ENCODE results near the gene SORCS1.

SORCS1 gene

DNA sequence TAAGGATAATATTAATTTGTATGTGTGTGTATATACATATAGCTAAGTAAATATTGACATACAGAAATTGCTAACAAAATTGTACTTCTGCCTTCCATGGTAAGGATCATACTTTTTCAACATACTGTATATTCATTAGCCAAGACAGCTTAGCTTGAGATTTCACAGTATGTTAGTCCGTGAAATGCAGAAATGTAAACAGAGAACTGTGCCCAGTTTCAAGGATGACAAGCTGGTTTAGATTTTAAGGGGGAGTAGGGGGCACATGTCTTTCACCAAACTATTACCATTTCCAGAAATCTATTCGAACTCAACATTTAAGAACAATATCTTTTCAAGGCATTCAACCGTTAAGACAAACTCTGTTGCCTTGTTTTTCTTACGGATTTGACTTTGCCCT lies 182.2 kb downstream of the SORCS1 start:
- DNase-seq: no peak

DNA sequence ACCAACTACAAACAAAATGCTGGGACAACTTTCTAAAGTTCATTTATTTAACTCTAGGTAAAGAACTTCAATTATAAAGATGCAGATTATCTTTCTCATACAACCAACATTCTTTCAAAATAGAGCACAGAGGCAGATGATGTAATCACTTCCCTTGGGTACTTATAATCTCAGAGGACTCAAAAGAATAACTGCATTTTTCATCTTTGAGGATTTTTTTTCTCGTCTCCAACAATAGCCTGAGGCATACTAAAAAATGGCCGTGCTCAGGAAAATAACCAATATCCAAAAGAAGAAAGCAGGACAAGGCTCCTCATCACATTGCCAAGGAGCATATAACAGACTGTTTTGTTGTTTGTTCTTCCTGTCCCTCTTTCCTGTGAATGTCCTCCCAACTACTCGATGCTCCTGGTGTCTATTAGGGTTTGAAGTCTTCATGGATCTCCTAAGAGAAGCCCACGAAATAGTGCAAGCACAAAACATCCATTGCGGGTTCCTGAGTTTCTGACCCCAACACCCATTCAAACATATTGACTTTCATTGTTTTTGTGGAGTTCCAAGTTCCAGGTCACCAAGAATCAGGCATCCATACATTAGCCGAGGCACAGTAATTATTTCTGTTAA lies 182.9 kb downstream of the SORCS1 start:
- no peak for DNase-seq

DNA sequence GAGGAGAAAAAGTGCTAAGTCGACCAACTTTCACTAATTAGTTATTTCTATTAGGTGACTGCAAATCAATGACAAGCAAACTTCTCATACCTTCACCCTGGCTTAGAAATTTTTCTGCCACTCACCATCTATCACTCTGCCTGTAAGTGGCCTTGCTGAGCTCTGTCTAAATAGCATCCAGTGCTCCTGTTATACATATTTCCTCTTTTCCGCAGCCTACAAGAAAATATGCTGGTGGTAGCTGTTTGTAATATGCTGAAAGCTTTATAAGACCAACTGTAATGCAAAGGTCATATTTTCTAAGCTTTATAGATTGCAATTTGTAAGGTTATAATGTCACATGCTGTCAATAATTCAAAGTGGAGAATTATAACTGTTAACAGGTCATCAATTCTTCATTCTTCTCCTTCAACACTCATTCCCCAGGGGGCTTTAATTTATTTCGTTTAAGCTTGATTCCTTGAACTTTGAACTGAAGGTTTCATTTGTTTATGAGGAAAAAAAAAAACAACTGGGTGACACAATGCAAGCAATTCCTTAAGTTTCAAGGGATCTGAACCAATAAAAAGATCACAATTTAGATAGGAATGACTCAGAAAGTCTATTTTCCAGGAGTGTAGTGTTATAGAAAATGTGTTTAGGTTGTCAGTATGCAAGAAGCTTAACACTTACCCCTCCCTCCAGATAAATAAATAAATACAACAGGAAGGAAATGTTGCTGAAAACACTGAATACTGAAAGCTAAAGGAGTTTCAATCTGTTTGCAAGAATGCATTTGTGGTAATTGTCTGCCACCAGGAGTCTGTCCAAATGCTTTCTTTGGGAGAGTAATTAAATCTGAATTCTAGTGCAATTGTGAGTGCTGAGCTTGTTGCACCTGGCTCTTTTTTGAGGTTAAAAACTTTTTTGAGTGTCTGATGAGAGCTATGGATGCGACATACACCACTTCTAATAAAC lies 183.7 kb downstream of the SORCS1 start:
- no peak for DNase-seq

DNA sequence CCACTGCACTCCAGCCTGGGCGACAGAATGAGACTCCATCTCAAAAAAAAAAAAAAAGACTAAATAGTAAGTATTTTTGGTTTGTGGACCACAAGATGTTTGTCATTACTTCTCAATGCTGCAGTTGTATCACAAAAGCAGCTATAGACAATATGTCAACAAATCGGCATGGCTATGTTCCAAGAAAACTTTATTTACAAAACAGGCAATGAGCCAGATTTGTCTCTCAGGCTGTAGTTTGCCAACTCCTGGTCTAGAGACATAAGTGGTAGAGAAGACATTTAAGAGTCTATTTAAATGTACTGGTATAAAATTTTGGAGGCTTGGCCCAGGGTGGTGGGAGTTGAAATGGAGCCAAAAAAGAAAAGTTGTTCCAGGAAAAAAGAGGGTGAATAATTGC lies 185.8 kb downstream of the SORCS1 start:
- DNase-seq: peak; percentile 2

DNA sequence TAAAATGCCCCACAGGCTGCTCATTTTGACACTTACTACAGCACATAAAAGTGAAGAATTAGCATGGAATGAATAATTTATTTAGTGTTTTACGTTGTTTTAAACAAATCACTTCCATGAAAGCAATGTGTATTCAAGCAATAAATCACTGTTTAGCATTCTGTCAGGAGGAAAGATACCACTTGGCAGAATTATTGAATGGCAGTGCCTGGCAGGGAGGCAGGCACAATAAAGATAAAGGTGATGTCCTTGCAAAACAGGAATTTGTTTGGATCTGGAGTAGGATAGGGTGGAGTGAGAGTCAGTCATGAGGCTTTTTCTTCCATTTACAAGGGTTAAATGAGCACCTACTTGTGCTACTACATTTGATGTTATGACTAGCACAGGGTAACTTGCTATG lies 190.8 kb downstream of the SORCS1 start:
- no peak for DNase-seq

DNA sequence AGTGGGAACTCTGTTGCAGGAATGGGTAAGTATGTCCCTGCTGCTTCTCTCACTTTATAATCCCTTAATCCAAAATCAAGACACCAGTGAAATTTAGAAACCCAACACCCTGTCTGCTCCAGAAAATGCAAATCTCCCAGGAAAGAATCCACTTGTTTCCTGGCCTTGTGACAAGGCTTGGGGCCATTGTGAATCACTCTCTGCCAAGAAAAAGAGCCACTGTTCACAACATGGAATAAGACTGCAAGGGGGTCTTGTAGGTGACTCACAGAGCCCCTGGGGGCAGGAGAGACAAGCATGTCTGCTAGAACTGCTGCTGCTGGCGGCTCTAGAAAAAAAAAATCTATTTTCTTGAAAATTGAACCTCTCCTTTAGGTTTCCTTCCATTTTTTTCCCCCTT lies 191.2 kb downstream of the SORCS1 start:
- no peak for DNase-seq

DNA sequence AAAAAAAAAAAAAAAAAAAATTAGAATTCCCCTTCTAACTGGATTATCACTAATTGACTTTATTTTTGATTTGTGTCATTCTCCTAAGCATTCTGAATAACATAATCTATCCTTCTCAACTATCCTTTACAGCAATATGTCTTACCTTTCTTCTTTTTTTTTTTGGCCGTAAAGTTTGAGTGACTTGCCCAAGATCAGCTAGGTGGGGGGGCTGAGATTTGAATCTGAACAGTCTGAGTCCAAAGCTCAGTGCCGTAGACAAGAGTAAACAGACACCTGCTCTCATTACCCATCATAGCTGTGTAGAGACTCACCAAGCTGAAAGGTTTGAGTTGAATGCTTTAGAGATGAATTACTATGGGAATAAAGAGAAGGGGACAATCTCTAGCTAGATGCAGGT lies 192.1 kb downstream of the SORCS1 start:
- DNase-seq: no peak

DNA sequence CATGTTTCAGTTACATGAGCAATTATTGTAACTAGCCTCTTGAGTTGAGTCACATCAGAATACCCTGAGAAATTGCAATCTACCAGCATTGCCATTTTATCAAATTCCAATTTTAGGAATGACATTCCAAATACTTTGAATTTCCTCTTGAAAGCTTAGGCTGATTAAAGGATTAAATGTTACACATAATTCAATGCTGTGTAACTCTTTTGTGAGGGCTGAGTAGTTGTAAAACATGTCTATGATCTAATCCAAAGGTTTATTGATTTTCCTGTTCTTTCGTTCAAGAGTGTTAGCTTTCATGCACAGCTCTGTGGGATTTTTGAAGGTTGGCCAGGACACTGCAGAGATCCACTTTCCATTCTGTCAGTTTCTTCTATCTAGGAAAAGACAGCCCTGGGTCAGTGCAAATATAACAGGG lies 193.1 kb downstream of the SORCS1 start:
- no peak for DNase-seq

DNA sequence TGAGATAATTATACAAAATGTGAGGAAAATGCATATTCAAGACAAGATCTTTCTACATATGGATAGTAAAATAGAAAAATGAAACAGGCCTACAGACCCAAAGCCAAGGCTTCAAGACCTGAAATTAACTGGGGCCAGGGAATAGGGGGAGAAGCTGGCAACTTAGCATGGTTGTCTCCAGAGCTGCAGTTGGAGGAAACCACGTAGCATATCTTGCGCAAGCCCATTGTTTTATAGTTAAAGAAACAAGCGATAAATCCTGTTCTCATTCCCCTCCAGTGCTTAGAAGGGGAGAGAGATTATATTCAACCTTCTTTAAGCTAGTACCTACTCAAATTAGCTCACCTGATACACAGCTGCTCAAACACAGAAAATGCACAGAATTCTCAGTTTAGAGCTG lies 197.1 kb downstream of the SORCS1 start:
- no peak for DNase-seq

DNA sequence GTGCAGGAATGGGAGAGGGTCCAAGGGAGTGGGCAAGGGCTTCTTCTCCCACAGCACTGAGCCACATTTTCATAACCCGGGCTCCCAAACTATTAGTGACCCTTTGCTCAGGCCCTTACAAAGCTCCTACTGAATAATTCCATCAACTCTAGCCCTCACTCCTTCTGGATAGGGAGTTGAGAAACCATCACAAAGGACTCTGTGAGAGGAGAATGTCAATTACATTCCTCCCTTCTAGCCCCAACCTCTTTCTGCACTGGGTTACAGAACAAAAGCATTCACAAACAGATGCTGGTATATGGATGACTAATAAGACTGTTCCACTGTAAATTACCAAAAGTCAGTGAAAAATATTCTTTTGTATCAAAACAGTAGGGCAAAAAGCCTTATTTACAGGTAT lies 203.7 kb downstream of the SORCS1 start:
- DNase-seq: no peak

DNA sequence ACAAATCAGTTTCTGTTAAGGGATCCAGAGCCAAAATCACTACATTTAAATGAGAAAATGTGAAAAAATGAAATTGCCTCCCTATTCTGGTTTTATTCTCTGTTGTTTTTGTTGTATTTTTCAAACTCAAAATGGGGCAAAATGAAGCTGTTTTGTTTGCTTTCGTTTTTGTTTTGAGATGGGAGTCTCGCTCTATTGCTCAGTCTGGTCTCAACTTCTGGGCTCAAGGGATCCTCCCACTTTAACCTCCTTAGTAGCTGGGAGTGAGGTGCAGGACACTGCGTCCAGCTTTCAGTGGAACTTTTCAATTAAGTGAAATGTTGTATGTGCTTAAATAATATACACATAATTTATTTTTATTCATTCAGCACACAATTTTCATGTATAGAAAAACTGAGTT lies 205.0 kb downstream of the SORCS1 start:
- no peak for DNase-seq

DNA sequence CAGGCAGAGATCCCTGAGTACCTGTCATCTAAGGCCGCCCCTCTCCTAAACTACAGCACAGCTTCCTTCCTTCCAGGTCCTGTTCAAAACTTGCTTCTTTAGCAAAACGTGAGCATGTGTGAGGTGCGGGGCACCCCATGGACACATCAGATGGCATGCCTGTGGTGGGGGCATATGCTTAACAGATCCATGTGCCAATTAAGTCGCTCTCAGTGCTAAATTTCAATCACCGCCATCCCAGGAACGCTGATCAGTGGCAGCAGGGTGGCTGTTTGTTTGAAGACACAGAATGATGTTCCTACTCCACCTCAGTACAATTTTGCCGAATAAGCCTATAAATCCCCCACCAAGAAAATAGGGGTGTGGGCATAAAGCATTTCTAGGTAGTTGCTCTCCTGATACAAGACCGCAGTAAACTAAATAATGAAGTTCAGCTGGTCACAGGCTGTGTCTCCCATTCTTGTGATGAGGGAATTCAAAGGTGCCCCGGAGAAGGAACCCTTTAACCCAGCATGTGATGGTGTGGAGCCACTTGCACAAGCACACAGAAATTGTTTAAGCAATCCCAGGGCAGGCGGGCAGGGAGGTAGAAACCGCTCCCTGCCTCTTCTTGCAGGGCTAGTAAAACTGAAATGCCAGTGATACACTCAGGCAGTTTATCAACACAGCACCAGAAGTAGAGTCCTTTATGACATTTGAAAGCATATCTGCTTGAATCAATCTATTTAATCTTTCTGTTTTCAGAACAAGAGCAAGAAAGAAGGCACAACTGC lies 205.7 kb downstream of the SORCS1 start:
- no peak for DNase-seq

DNA sequence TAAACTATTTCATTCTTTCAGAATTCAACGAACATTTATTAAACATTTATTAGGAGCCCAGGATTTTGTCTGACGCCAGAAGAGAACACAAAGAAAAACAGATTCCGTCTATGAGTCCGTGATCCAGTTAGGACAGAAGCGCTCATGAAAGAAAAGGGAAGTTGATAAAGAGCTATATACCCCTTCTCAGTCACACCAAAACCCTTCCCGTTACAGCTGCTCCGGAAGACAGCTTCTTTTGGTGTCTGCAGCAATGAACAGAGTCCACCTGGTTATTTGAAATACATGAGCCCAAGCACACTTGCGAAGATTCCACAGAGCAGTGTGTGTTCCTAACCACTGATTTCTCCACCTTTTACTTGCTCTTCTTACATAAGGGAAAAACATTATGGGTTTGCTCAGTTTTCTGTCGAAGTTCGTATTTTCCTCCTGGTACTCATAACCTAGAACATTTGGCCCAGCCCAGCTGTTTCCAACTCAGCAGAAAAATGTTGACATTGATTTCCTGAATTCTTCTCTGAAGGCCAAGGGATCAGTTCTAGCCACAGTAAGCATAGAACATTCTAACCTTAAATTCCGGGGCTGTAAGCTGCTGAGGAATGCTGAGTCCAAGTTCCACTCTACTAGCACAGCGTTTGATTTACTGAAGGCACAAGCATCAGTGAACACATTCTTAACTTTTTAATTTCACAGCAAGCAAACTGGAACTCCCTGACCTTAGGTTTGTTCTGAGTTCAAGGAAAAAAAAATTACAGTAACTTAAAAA lies 206.5 kb downstream of the SORCS1 start:
- DNase-seq: no peak

DNA sequence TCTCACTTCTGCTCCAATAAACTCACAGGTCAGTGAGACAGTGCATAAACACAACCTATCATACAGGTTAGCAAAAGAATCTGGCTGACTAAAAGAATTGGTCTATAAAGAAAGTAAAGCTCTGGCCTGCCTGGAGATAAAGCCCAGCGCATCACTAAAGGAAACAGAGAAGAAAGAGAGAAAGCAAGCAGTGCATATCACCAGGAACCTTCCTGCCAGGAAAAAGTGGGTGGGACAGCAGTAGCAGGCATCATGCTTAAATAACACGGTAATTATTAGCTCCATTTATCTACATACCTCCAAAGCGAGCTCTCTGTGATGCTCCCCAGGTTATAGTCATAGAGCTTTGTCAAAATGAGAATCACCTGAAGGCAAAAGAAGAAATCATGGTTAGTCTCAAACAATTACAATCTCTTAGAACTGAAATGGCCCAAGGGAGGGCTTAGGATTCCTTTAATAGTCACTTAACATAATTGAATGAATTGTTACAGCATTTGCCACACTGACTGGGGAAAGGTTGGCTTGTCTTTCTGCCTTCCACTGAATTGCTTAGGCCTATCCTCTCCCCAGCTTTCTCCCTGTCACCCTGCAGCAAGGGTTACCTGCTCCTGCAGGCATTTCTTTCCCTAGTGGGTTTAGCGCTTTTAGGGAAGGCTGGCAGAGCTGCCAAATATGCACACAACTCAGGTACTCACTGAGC lies 208.1 kb downstream of the SORCS1 start:
- no peak for DNase-seq

DNA sequence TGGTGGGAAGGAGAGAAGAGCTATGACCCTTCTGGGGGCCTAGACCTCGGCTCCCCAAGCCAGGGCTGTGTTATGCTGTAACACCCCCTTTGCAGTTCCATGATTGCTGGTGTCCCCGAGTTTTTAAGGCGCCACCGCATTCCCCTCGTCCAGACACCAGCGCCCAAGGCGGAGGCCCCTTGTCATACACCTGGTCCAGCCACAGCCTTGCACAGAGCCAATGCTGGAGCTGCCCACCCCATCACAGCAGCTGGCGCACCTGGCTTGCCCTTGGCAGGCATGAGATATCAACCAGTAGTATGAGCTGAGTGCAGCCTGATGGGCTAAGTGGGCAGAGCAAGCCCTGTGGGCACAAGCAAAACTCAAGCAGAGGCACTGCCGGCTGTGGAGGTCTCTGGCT lies 209.4 kb downstream of the SORCS1 start:
- no peak for DNase-seq

DNA sequence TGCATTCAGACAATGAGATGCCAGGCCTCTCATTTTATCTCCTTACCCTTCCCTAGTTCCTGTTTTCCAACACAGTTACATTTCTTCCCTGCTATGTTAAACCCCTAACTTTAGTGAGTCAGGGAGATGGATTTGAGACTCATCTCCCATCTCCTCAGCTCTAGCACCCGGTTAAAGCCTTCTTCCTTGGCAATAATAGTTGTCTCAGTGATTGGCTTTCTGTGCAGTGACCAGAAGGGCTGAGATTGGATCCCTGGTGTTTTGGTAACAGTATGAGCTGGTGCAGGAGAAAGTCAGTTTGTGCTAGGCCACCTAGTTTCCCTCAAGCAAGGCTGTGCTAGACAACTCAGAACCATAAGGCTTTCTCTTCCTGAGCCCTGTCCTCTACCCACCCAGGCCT lies 212.5 kb downstream of the SORCS1 start:
- DNase-seq: no peak

DNA sequence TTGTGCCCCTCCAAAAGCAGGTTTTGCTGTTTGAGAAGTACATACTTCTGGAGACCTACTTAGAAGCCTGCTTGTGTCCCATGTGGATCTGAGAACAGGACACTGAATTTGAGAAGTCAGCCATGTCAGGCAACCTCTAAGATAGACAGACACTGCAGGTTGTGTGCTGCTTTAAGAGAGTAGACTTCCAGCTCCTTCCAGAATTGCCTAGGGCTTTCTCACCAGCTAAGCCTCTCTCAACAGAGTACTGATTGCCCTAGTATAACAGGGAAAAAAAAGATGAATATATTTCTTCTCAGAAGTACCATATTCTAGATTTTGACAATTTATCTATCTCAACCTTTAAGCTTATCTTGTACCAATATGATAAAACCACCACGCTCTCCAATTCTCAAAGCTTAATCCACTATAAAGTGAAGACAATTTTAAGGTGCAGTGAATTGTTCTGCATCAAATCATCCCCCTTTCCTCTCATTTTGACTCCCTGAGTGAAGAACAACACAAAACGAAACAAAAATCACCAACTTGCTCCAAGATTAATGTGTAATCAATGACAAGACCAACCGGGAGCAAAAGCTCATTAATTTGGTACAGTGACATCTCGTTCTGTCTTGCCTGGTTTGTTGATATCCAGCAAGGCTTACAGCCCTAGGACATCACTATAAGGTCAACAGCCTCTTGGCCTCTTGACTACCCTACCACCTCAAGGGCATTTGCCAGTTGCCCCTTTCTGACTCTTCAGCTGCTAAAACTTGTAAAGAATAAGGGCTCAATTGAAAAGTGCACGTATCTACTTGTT lies 214.6 kb downstream of the SORCS1 start:
- DNase-seq: no peak

DNA sequence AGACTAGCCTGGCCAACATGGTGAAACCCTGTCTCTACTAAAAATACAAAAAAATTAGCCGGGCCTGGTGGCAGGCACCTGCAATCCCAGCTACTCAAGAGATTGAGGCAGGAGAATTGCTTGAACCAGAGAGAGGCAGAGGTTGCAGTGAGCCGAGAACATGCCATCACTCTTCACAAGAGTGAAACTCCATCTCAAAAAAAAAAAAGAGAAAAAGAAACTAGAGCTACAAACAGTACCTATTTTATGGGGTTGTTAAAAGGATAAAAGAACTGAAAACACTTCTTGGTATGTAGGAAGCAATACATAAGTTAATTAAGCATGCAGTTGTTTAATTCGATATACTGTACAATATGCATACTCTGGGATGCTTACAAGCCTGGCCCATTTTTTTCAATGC lies 216.9 kb downstream of the SORCS1 start:
- no peak for DNase-seq

DNA sequence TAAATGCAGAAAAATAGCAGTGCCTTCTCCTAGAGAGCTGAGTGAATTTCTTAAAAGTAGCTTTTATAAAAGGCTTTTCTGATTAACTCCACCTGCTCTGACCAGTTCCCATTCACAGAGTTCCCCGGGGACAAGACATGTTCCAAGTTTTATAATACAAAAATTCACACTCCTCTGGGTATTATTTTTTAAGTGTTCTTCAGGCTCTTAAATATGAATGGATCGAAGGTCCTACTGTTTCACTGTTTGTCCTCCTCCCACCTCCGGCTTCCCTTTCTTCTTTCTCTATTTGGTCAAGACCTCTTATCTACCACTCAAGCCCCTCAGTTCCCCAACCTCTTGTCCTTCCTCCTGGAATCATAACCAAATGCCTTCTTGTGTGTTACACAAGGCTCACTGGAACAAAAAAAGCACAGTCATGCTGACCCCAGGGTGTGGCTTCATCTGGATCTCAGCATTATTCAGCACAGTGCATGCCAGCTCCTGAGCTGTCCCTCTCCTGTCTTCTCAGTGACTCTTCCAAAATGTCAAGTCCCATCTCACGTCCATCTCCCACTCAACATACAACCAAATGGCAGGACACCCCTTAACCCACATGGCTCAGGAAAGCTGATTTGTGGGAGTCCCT lies 222.4 kb downstream of the SORCS1 start:
- no peak for DNase-seq

DNA sequence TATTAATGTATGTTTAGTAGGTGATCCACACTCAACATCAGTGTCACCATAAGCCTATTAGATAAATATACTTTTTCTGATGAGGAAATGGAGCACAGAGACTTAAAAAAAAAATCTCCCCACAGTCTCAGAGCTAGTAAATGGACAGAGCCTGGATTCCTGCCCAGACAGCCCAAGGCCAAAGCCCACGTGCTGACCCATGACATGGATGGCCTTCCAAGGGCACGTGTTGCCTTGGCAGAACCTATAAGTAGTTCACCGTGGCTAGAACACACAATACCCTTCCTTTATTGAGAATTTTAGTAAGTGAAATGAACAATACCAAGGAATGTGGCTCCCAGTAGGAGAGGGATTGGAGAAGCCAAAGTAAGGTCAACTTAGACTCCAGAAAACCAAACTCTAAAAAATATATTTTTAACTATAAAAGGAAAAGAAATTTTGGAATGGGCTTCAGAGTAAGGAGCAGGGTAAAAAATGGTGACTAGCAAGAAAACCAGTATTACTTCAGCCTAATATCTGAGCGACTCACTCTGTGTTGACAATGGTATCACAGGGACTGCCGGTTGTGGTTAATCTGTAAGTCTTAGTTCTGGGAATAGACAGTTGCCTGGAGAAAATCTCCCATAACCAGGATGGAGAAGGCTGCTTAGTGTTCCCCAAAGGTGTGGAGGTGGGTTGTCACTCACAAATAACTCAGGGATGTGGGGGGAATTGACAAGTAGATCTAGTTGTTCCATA lies 223.0 kb downstream of the SORCS1 start:
- no peak for DNase-seq
